ENCODE results near the gene MSL3. TPM values are rescaled to one million over a fixed set of nuclear protein-coding genes. Genes with fewer than 3 reads are reported as not detected.

The MSL3 gene
- total RNA-seq, 1 experiment from 2014 or later: 39.3 TPM

DNA sequence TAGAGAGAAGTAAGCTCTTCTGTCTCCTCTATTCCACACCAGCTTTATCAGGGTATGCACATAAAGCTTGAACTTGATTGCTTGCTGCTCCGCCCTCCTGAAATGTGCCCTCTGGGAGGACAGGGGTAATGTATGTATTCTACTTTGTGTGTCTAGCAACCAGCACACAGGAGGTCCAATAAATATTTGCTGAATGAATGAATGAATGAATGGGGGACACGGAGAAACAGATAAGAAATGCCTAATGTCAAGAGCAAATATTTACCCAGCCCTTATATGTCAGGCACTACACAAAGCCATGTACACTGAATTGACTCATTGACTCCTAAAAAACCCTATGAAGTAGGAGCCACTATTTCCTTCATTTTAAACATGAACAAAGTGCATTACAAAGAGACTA lies 2.3 kb upstream of the MSL3 start:
- Histone ChIP-seq H3K27me3 (ENCODE audit: insufficient read depth, low read depth) (no peaks in the 10 kb centered on the region), H3K9me2 (ENCODE audit: insufficient read depth) (no peaks in the 10 kb centered on the region), H3K36me3 (ENCODE audit: low read depth) (no peaks in the 10 kb centered on the region), H4K20me1 (ENCODE audit: insufficient read depth) (no peaks in the 10 kb centered on the region), H3F3A (ENCODE audit: insufficient read depth, low read depth) (no peaks in the 10 kb centered on the region; the same call in 1 of the 2 replicates), H3K27ac (no peak overlapping the region), H3K4me2 (no peak overlapping the region), H3K4me3 (no peak overlapping the region), H3K9me3 (ENCODE audit: insufficient read depth, low read depth) (no peaks in the 10 kb centered on the region), H2AFZ (no peak overlapping the region), H3K79me2 (ENCODE audit: low read depth) (no peaks in the 10 kb centered on the region), H3K4me1 (replicated peaks; ENCODE audit: insufficient read depth) (peaks cover 13% of the 10 kb centered on the region)
- CTCF ChIA-PET: no interaction called here
- no peak for DNase-seq
- intact Hi-C loops (cut with micrococcal nuclease; ENCODE audit: unreplicated experiment): loop anchor here (5.0 to 10.0 kb wide), 4 partner anchors 152 to 1739 kb away; no protein-coding TSS in a partner anchor
- TF ChIP-seq EZH2 (IDR thresholded peaks at IDR 0.05; ENCODE audit: low read depth) (no peak), CTCF (conservative IDR thresholded peaks at IDR 0.05) (no peak)
- no TSS peak for BruUV-seq (replicated peaks)
- POLR2A ChIA-PET (ENCODE audit: unreplicated experiment): no interaction called here

GRCh38 chrX:11756354-11757318 lies 1.4 kb upstream of the MSL3 start:
- H2AFZ ChIP-seq: peak overlapping the region; percentile 86
- H3K79me2 ChIP-seq (ENCODE audit: low read depth): no peaks in the 10 kb centered on the region
- POLR2A ChIA-PET (ENCODE audit: unreplicated experiment): no interaction called here
- no peaks in the 10 kb centered on the region for H3K9me2 ChIP-seq (ENCODE audit: insufficient read depth)
- intact Hi-C loops (cut with micrococcal nuclease; ENCODE audit: unreplicated experiment): loop anchor here (5.0 to 10.0 kb wide), 4 partner anchors 151 to 1738 kb away; no protein-coding TSS in a partner anchor
- H3K4me2 ChIP-seq: peak overlapping the region; percentile 73
- no peak overlapping the region for H3K27ac ChIP-seq
- BruUV-seq (replicated peaks): no TSS peak
- peak overlapping the region; percentile 63 for H3K4me3 ChIP-seq
- peaks cover 3% of the 10 kb centered on the region; the same call in 1 of the 2 replicates for H3K36me3 ChIP-seq (ENCODE audit: low read depth)
- H3K27me3 ChIP-seq (ENCODE audit: insufficient read depth, low read depth): no peaks in the 10 kb centered on the region
- peaks cover 13% of the 10 kb centered on the region for H3K4me1 ChIP-seq (replicated peaks; ENCODE audit: insufficient read depth)
- peak; percentile 29 to 47 for DNase-seq
- H3F3A ChIP-seq (ENCODE audit: insufficient read depth, low read depth): no peaks in the 10 kb centered on the region; the same call in 1 of the 2 replicates
- no peak for TF ChIP-seq EZH2 (IDR thresholded peaks at IDR 0.05; ENCODE audit: low read depth)
- no peak for TF ChIP-seq CTCF (conservative IDR thresholded peaks at IDR 0.05)
- no peaks in the 10 kb centered on the region for H3K9me3 ChIP-seq (ENCODE audit: insufficient read depth, low read depth)
- H4K20me1 ChIP-seq (ENCODE audit: insufficient read depth): no peaks in the 10 kb centered on the region
- CTCF ChIA-PET: interaction anchor here (0.6 kb wide), 1 partner anchor 190 kb away, joined by 3 read pairs; no protein-coding TSS in a partner anchor

DNA sequence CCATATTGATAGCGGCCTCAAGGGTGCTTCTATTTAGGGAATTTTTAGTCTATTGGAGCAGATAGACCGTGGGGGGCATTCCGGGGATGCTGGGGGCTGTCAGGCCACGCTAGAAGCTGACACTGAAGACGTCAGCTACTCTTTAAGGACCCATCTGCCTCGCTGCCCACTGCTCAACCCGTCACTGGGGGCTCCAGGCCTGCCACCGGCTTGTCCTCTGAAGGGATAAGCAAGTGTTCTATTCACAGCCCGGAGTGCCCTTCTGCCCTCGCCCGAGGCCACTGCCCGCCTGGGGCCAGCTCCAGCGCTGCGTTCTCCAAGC lies 679 bp upstream of the MSL3 start:
- no peaks in the 10 kb centered on the region for H3K27me3 ChIP-seq (ENCODE audit: insufficient read depth, low read depth)
- H4K20me1 ChIP-seq (ENCODE audit: insufficient read depth): no peaks in the 10 kb centered on the region
- H3K4me1 ChIP-seq (replicated peaks; ENCODE audit: insufficient read depth): peaks cover 13% of the 10 kb centered on the region
- no peaks in the 10 kb centered on the region for H3K79me2 ChIP-seq (ENCODE audit: low read depth)
- intact Hi-C loops (cut with micrococcal nuclease; ENCODE audit: unreplicated experiment): loop anchor here (5.0 to 10.0 kb wide), 4 partner anchors 150 to 1737 kb away; no protein-coding TSS in a partner anchor
- peak overlapping the region; percentile 73 for H3K4me2 ChIP-seq
- no peak for DNase-seq
- no peak for TF ChIP-seq EZH2 (IDR thresholded peaks at IDR 0.05; ENCODE audit: low read depth)
- TF ChIP-seq CTCF (conservative IDR thresholded peaks at IDR 0.05): no peak
- peaks cover 3% of the 10 kb centered on the region; the same call in 1 of the 2 replicates for H3K36me3 ChIP-seq (ENCODE audit: low read depth)
- H2AFZ ChIP-seq: peak overlapping the region; percentile 86
- ChIA-PET CTCF (no interaction called here), POLR2A (ENCODE audit: unreplicated experiment) (no interaction called here)
- no peaks in the 10 kb centered on the region for H3K9me2 ChIP-seq (ENCODE audit: insufficient read depth)
- peak overlapping the region; percentile 63 for H3K4me3 ChIP-seq
- H3K9me3 ChIP-seq (ENCODE audit: insufficient read depth, low read depth): no peaks in the 10 kb centered on the region
- no TSS peak for BruUV-seq (replicated peaks)
- H3K27ac ChIP-seq: no peak overlapping the region
- no peaks in the 10 kb centered on the region; the same call in 1 of the 2 replicates for H3F3A ChIP-seq (ENCODE audit: insufficient read depth, low read depth)

All from PC-9 (cell line).